Osteoblast (primary cell): ENCODE measurements around the gene FXYD3. TPM values are rescaled to one million over a fixed set of nuclear protein-coding genes. Genes with fewer than 3 reads are reported as not detected.

Source experiments
- DNase-seq: peaks from one replicate; pipeline ENCODE4 v3.0.0; 2011; ENCODE audit warnings: low spot score, mixed read lengths; ENCODE audit not compliant: insufficient read length; ENCODE audit errors: missing footprints
- H2AFZ ChIP-seq: 2 replicates; pipeline ENCODE4 v1.6.0; 2011; ENCODE audit warnings: mild to moderate bottlenecking, low read length
- H3K27ac ChIP-seq: 2 replicates; pipeline ENCODE4 v1.5.1; 2011; ENCODE audit warnings: mild to moderate bottlenecking, low read depth, low read length, moderate library complexity
- H3K27me3 ChIP-seq: 2 replicates; pipeline ENCODE4 v1.6.0; 2012; ENCODE audit warnings: mild to moderate bottlenecking, control low read depth, inconsistent platforms, low read length, moderate library complexity; ENCODE audit not compliant: insufficient read depth
- H3K36me3 ChIP-seq: 2 replicates; pipeline ENCODE4 v1.5.1; 2011; ENCODE audit warnings: mild to moderate bottlenecking, low read length, control low read depth, moderate library complexity; ENCODE audit not compliant: insufficient read depth
- H3K4me1 ChIP-seq: 2 replicates; pipeline ENCODE4 v1.5.1; 2011; ENCODE audit warnings: mild to moderate bottlenecking, low read length, control low read depth, moderate library complexity; ENCODE audit not compliant: insufficient read depth
- H3K4me2 ChIP-seq: 2 replicates; pipeline ENCODE4 v1.6.0; 2011; ENCODE audit warnings: mild to moderate bottlenecking, low read length; ENCODE audit not compliant: insufficient read depth
- H3K4me3 ChIP-seq: fragments of 200-600 bp; sonication (generic); 3 replicates; pipeline ENCODE4 v1.5.1; 2012; ENCODE audit warnings: mild to moderate bottlenecking, low read length, inconsistent platforms; ENCODE audit not compliant: insufficient read depth
- H3K79me2 ChIP-seq: 2 replicates; pipeline ENCODE4 v1.6.0; 2012; ENCODE audit warnings: mild to moderate bottlenecking, low read length, control low read depth, inconsistent platforms; ENCODE audit not compliant: insufficient read depth
- H3K9me3 ChIP-seq: 2 replicates; pipeline ENCODE4 v1.5.1; 2011; ENCODE audit warnings: low read depth, low read length, control low read depth
- H4K20me1 ChIP-seq: 2 replicates; pipeline ENCODE4 v1.6.0; 2012; ENCODE audit warnings: mild to moderate bottlenecking, low read length, control low read depth; ENCODE audit not compliant: insufficient read depth
- CTCF ChIP-seq: IDR thresholded peaks from 2 replicates; pipeline ENCODE4 v1.5.1; 2011; ENCODE audit warnings: mild to moderate bottlenecking, low read depth, low read length, moderate library complexity; ENCODE audit errors: extremely low read depth
- total RNA-seq: library from RNA; depleted of rRNA; stranded (reverse); fragments of >200 nt; gene quantifications from 2 replicates; pipeline ENCODE4 v1.2.3, GENCODE V29; 2012

The FXYD3 gene
- total RNA-seq, 1 donor = not detected

- Histone ChIP-seq H3K27me3 (no peaks in the 10 kb centered on the region), H4K20me1 (no peaks in the 10 kb centered on the region), H3K4me3 (no peak overlapping the region), H2AFZ (no peak overlapping the region), H3K36me3 (no peaks in the 10 kb centered on the region), H3K9me3 (peaks cover 3% of the 10 kb centered on the region), H3K4me2 (no peak overlapping the region), H3K27ac (no peak overlapping the region), H3K4me1 (no peaks in the 10 kb centered on the region), H3K79me2 (no peaks in the 10 kb centered on the region)
- no peak for DNase-seq
- TF ChIP-seq CTCF = no peak
These were observed 41.7 kb upstream of the FXYD3 start for GRCh38 chr19:35073941-35074340.

GRCh38 chr19:35074426-35075201 is 41.0 kb upstream of the FXYD3 start:
- no peak overlapping the region for H3K4me3 ChIP-seq
- H3K27me3 ChIP-seq = no peaks in the 10 kb centered on the region
- peaks cover 3% of the 10 kb centered on the region for H3K9me3 ChIP-seq
- H3K27ac ChIP-seq = no peak overlapping the region
- TF ChIP-seq CTCF = no peak
- H3K4me2 ChIP-seq = no peak overlapping the region
- no peaks in the 10 kb centered on the region for H3K36me3 ChIP-seq
- peak; percentile 65 for DNase-seq
- H4K20me1 ChIP-seq = no peaks in the 10 kb centered on the region
- no peak overlapping the region for H2AFZ ChIP-seq
- no peaks in the 10 kb centered on the region for H3K79me2 ChIP-seq
- no peaks in the 10 kb centered on the region for H3K4me1 ChIP-seq

GRCh38 chr19:35075202-35076025 is 40.2 kb upstream of the FXYD3 start:
- Histone ChIP-seq H3K9me3 (peaks cover 2% of the 10 kb centered on the region), H3K79me2 (no peaks in the 10 kb centered on the region), H3K27me3 (no peaks in the 10 kb centered on the region), H3K27ac (no peak overlapping the region), H3K4me2 (no peak overlapping the region), H3K36me3 (no peaks in the 10 kb centered on the region), H3K4me1 (no peaks in the 10 kb centered on the region), H2AFZ (no peak overlapping the region), H3K4me3 (no peak overlapping the region), H4K20me1 (no peaks in the 10 kb centered on the region)
- peak; percentile 62 for DNase-seq
- no peak for TF ChIP-seq CTCF

GRCh38 chr19:35076026-35076370 is 39.6 kb upstream of the FXYD3 start:
- Histone ChIP-seq H3K27ac (no peak overlapping the region), H3K4me2 (no peak overlapping the region), H3K79me2 (no peaks in the 10 kb centered on the region), H3K36me3 (no peaks in the 10 kb centered on the region), H3K4me1 (no peaks in the 10 kb centered on the region), H3K27me3 (no peaks in the 10 kb centered on the region), H4K20me1 (no peaks in the 10 kb centered on the region), H3K4me3 (no peak overlapping the region), H3K9me3 (no peaks in the 10 kb centered on the region), H2AFZ (no peak overlapping the region)
- no peak for TF ChIP-seq CTCF
- peak; percentile 62 for DNase-seq
